Measurements from ENCODE around the gene ACACA. TPM values are rescaled to one million over a fixed set of nuclear protein-coding genes. Genes with fewer than 3 reads are reported as not detected.
"Not testable (repeated sequence)": the region's sequence is repeated elsewhere in the genome, so short reads cannot be mapped to it uniquely, and the experiment has no call there.

Gene ACACA
- total RNA-seq, 2 donors from 2014 or later = 41.9 to 126 TPM

GRCh38 chr17:37356796-37357569 is 49.7 kb downstream of the ACACA start:
- not testable (repeated sequence) for H3K9me3 Mint-ChIP-seq; H3K36me3 Mint-ChIP-seq; H3K27me3 Mint-ChIP-seq; H3K27ac Mint-ChIP-seq; DNase-seq (ENCODE audit: low spot score); ATAC-seq
- H3K4me1 Mint-ChIP-seq (ENCODE audit: low read depth in 2 of 2) = peaks cover 14 to 16% of the 10 kb centered on the region in 2 donors
- peak overlapping the region; percentile 93 for H3K4me3 Mint-ChIP-seq

GRCh38 chr17:37346863-37347402 is 59.7 kb downstream of the ACACA start:
- H3K36me3 Mint-ChIP-seq; ATAC-seq; H3K27ac Mint-ChIP-seq; H3K27me3 Mint-ChIP-seq; DNase-seq (ENCODE audit: low spot score); H3K9me3 Mint-ChIP-seq; H3K4me3 Mint-ChIP-seq: not testable (repeated sequence)
- peaks cover 3 to 13% of the 10 kb centered on the region in 2 donors for H3K4me1 Mint-ChIP-seq (ENCODE audit: low read depth in 2 of 2)

GRCh38 chr17:37344519-37344918 is 62.1 kb downstream of the ACACA start:
- no peaks in the 10 kb centered on the region for H3K36me3 Mint-ChIP-seq
- H3K4me3 Mint-ChIP-seq = no peak overlapping the region

GRCh38 chr17:37342589-37342988 is 64.0 kb downstream of the ACACA start:
- Mint-ChIP-seq H3K4me3 (no peak overlapping the region), H3K9me3 (no peaks in the 10 kb centered on the region), H3K27me3 (no peaks in the 10 kb centered on the region), H3K27ac (no peak overlapping the region), H3K36me3 (no peaks in the 10 kb centered on the region), H3K4me1 (ENCODE audit: low read depth in 2 of 2) (peaks cover 3 to 13% of the 10 kb centered on the region in 2 donors)
- ATAC-seq = no peak
- DNase-seq (ENCODE audit: low spot score) = no peak

More at GRCh38 chr17:37344519-37344918, 62.1 kb downstream of the ACACA start:
- no peaks in the 10 kb centered on the region for H3K9me3 Mint-ChIP-seq
- H3K4me1 Mint-ChIP-seq (ENCODE audit: low read depth in 2 of 2) = peaks cover 3 to 13% of the 10 kb centered on the region in 2 donors
- no peaks in the 10 kb centered on the region for H3K27me3 Mint-ChIP-seq
- peak in 1 of 2 donors; percentile 54 for ATAC-seq
- DNase-seq (ENCODE audit: low spot score) = no peak
- H3K27ac Mint-ChIP-seq = no peak overlapping the region

- Mint-ChIP-seq H3K36me3 (no peaks in the 10 kb centered on the region), H3K4me3 (no peak overlapping the region), H3K9me3 (no peaks in the 10 kb centered on the region), H3K4me1 (ENCODE audit: low read depth in 2 of 2) (peaks cover 3 to 12% of the 10 kb centered on the region in 2 donors), H3K27me3 (no peaks in the 10 kb centered on the region), H3K27ac (no peak overlapping the region)
- DNase-seq (ENCODE audit: low spot score) = no peak
- no peak for ATAC-seq
These were observed 65.8 kb downstream of the ACACA start for GRCh38 chr17:37340804-37341203.

- H3K4me1 Mint-ChIP-seq (ENCODE audit: low read depth in 2 of 2) = peaks cover 0 to under 1% of the 10 kb centered on the region in 2 donors
- H3K4me3 Mint-ChIP-seq = no peak overlapping the region
- no peaks in the 10 kb centered on the region for H3K36me3 Mint-ChIP-seq
- ATAC-seq (no peak), DNase-seq (ENCODE audit: low spot score) (no peak)
- no peaks in the 10 kb centered on the region for H3K27me3 Mint-ChIP-seq
- no peak overlapping the region for H3K27ac Mint-ChIP-seq
- no peaks in the 10 kb centered on the region for H3K9me3 Mint-ChIP-seq
These were observed 67.3 kb downstream of the ACACA start for GRCh38 chr17:37339321-37339720.

- Mint-ChIP-seq H3K36me3 (no peaks in the 10 kb centered on the region), H3K9me3 (no peaks in the 10 kb centered on the region), H3K27me3 (no peaks in the 10 kb centered on the region), H3K4me1 (ENCODE audit: low read depth in 2 of 2) (no peaks in the 10 kb centered on the region), H3K4me3 (no peak overlapping the region), H3K27ac (no peak overlapping the region)
- no peak for ATAC-seq
- DNase-seq (ENCODE audit: low spot score) = no peak
These were observed 67.8 kb downstream of the ACACA start for GRCh38 chr17:37338847-37339246.

- Mint-ChIP-seq H3K4me1 (ENCODE audit: low read depth in 2 of 2) (no peaks in the 10 kb centered on the region), H3K36me3 (no peaks in the 10 kb centered on the region), H3K27ac (no peak overlapping the region), H3K9me3 (no peaks in the 10 kb centered on the region), H3K4me3 (no peak overlapping the region), H3K27me3 (no peaks in the 10 kb centered on the region)
- no peak for ATAC-seq
- DNase-seq (ENCODE audit: low spot score) = no peak
These were observed 79.1 kb downstream of the ACACA start for GRCh38 chr17:37327341-37328090.

- Mint-ChIP-seq H3K27ac (no peak overlapping the region), H3K9me3 (no peaks in the 10 kb centered on the region), H3K27me3 (no peaks in the 10 kb centered on the region), H3K4me1 (ENCODE audit: low read depth in 2 of 2) (peaks cover 0 to 3% of the 10 kb centered on the region in 2 donors), H3K36me3 (no peaks in the 10 kb centered on the region), H3K4me3 (no peak overlapping the region)
- no peak for DNase-seq (ENCODE audit: low spot score)
- ATAC-seq = no peak
These were observed 83.6 kb downstream of the ACACA start for GRCh38 chr17:37322826-37323561.

GRCh38 chr17:37322106-37322505 is 84.5 kb downstream of the ACACA start:
- Mint-ChIP-seq H3K4me3 (no peak overlapping the region), H3K27me3 (no peaks in the 10 kb centered on the region), H3K9me3 (no peaks in the 10 kb centered on the region), H3K27ac (no peak overlapping the region), H3K36me3 (no peaks in the 10 kb centered on the region), H3K4me1 (ENCODE audit: low read depth in 2 of 2) (peaks cover 0 to 3% of the 10 kb centered on the region in 2 donors)
- ATAC-seq (no peak), DNase-seq (ENCODE audit: low spot score) (no peak)

GRCh38 chr17:37318931-37319594 is 87.6 kb downstream of the ACACA start:
- Mint-ChIP-seq H3K36me3 (no peaks in the 10 kb centered on the region), H3K27me3 (no peaks in the 10 kb centered on the region), H3K4me3 (no peak overlapping the region), H3K9me3 (no peaks in the 10 kb centered on the region), H3K27ac (no peak overlapping the region), H3K4me1 (ENCODE audit: low read depth in 2 of 2) (peaks cover 0 to 3% of the 10 kb centered on the region in 2 donors)
- DNase-seq (ENCODE audit: low spot score) (no peak), ATAC-seq (no peak)

GRCh38 chr17:37317867-37318266 is 88.8 kb downstream of the ACACA start:
- H3K27ac Mint-ChIP-seq = no peak overlapping the region
- no peak overlapping the region for H3K4me3 Mint-ChIP-seq
- H3K4me1 Mint-ChIP-seq (ENCODE audit: low read depth in 2 of 2) = peaks cover 0 to 3% of the 10 kb centered on the region in 2 donors
- ATAC-seq = no peak
- no peaks in the 10 kb centered on the region for H3K9me3 Mint-ChIP-seq
- no peaks in the 10 kb centered on the region for H3K27me3 Mint-ChIP-seq
- no peaks in the 10 kb centered on the region for H3K36me3 Mint-ChIP-seq
- DNase-seq (ENCODE audit: low spot score) = no peak

- no peak overlapping the region for H3K27ac Mint-ChIP-seq
- H3K4me3 Mint-ChIP-seq = no peak overlapping the region
- peaks cover 0 to 3% of the 10 kb centered on the region in 2 donors for H3K4me1 Mint-ChIP-seq (ENCODE audit: low read depth in 2 of 2)
- no peaks in the 10 kb centered on the region for H3K36me3 Mint-ChIP-seq
- DNase-seq (ENCODE audit: low spot score) = no peak
- no peak for ATAC-seq
- no peaks in the 10 kb centered on the region for H3K27me3 Mint-ChIP-seq
- H3K9me3 Mint-ChIP-seq = no peaks in the 10 kb centered on the region
These were observed 91.0 kb downstream of the ACACA start for GRCh38 chr17:37315601-37316000.

All from natural killer cell treated with Interleukin-12 subunit alpha and Interleukin-12 subunit beta and Interleukin-15 and Interleukin-18, amount 100 ng/mL, for 72 hours (primary cell).